SH-SY5Y (cell line): ENCODE results near the gene CLCN5.

ENCODE experiments used
- GATA2 ChIP-seq: IDR thresholded peaks from 2 replicates; pipeline ENCODE4 v1.6.1; 2011; ENCODE audit warnings: mild to moderate bottlenecking, low read depth, low read length
- GATA3 ChIP-seq: IDR thresholded peaks from 2 replicates; pipeline ENCODE4 v1.6.1; 2011; ENCODE audit warnings: low read depth, mild to moderate bottlenecking, low read length, moderate library complexity

Gene CLCN5

GRCh38 chrX:50115973-50116372 is 193.6 kb downstream of the CLCN5 start:
- TF ChIP-seq GATA2 (no peak), GATA3 (no peak)

- TF ChIP-seq GATA2 (no peak), GATA3 (no peak)
These were observed 195.1 kb downstream of the CLCN5 start for GRCh38 chrX:50117476-50117875.

GRCh38 chrX:50125480-50125879 is 203.1 kb downstream of the CLCN5 start:
- TF ChIP-seq GATA2 = no peak
- no peak for TF ChIP-seq GATA3

- no peak for TF ChIP-seq GATA2
These were observed 225.6 kb downstream of the CLCN5 start for GRCh38 chrX:50147972-50148371.
